Measurements from ENCODE around the gene ATP5PB. TPM values are rescaled to one million over a fixed set of nuclear protein-coding genes. Genes with fewer than 3 reads are reported as not detected.

ATP5PB gene
- total RNA-seq, 1 experiment from 2014 or later: 323 TPM

DNA sequence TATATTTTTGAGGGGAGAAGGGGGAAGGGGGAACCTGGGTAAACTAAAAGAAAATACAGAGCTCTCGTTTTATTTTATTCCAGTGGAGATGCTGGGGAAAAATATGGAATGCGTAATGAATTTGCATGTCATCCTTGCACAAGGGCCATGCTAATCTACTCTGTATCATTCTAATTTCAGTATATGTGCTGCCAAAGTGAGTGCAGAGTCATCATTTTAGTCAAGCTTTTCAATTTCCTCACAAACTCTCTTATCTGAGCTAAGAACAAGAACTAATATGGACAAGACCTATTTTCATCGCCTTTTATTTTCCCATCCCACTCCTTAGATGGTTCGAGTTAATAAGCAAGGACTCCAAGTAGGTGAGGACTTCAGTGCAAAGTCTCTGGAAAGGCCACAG, 41.0 kb downstream of the ATP5PB start (continued):
- TF ChIP-seq, protein P1, sequence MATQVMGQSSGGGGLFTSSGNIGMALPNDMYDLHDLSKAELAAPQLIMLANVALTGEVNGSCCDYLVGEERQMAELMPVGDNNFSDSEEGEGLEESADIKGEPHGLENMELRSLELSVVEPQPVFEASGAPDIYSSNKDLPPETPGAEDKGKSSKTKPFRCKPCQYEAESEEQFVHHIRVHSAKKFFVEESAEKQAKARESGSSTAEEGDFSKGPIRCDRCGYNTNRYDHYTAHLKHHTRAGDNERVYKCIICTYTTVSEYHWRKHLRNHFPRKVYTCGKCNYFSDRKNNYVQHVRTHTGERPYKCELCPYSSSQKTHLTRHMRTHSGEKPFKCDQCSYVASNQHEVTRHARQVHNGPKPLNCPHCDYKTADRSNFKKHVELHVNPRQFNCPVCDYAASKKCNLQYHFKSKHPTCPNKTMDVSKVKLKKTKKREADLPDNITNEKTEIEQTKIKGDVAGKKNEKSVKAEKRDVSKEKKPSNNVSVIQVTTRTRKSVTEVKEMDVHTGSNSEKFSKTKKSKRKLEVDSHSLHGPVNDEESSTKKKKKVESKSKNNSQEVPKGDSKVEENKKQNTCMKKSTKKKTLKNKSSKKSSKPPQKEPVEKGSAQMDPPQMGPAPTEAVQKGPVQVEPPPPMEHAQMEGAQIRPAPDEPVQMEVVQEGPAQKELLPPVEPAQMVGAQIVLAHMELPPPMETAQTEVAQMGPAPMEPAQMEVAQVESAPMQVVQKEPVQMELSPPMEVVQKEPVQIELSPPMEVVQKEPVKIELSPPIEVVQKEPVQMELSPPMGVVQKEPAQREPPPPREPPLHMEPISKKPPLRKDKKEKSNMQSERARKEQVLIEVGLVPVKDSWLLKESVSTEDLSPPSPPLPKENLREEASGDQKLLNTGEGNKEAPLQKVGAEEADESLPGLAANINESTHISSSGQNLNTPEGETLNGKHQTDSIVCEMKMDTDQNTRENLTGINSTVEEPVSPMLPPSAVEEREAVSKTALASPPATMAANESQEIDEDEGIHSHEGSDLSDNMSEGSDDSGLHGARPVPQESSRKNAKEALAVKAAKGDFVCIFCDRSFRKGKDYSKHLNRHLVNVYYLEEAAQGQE (IDR thresholded peaks at IDR 0.05; ENCODE audit: low read depth): no peak
- TF ChIP-seq SP1 (IDR thresholded peaks at IDR 0.05; ENCODE audit: low read depth): no peak
- TF ChIP-seq CBX3 (IDR thresholded peaks at IDR 0.05; ENCODE audit: low read depth): no peak
- no peak for TF ChIP-seq ZFX (IDR thresholded peaks at IDR 0.05)
- no peak for TF ChIP-seq MAX (IDR thresholded peaks at IDR 0.05)
- no peak for TF ChIP-seq FOSL1 (IDR thresholded peaks at IDR 0.05; ENCODE audit: low read depth)
- no peak for TF ChIP-seq POLR2AphosphoS5 (IDR thresholded peaks at IDR 0.05; ENCODE audit: low read depth, low read length)
- no peak for TF ChIP-seq ATF3 (IDR thresholded peaks at IDR 0.05)
- no peak for TF ChIP-seq ZBTB33 (IDR thresholded peaks at IDR 0.05; ENCODE audit: extremely low read depth, insufficient replicate concordance, low read length)
- TF ChIP-seq EGR1 (IDR thresholded peaks at IDR 0.05; ENCODE audit: low read depth): no peak
- no peak for TF ChIP-seq CEBPB (IDR thresholded peaks at IDR 0.05; ENCODE audit: low read depth)

All from HCT116 (cell line).